ENCODE results near the gene GALNT17. TPM values are rescaled to one million over a fixed set of nuclear protein-coding genes. Genes with fewer than 3 reads are reported as not detected.

Gene GALNT17
- polyA plus RNA-seq, 3 donors, result 3.3 to 5.7 (median 4.0) TPM

DNA sequence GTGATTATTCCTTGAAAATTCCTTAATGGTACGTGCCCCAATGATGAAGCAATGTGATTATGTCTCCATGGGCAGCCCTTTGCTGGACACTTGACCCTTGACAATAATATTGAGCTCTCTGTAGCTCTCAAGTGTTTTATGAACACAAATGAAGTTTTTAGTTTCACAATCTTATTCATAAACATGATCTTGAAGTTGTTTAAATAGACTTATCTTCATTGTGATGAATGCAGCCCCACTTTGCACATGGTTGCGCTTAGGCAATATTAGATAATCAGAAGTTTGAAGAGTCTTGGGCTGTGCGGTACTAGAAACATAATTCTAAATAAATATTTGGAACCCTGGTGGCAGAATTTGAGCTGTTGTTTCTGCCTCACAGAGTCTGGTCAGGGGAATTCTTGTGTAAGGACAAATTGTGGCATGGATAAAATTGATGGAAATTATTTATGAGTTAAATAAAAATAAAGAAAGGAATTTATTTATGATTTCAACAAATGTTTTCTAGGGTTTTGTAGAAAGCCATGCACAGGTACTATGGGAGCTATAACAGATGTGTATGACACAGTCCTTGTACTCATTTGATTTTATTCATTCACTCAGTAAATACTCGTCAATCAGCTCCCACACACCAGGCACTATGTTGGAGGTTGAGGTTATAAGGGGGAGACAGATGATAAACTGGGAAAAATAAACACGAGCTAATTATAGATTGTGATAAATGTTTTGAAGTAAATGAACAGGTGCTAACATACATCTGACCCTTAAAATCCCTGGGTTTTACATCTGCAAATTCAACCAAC, 217.9 kb downstream of the GALNT17 start:
- DNase-seq (ENCODE audit: extremely low read depth in 1 of 11, low read depth in 9 of 11, low spot score in 4 of 11), result no peak

GRCh38 chr7:71350680-71351079, 218.7 kb downstream of the GALNT17 start:
- DNase-seq (ENCODE audit: extremely low read depth in 1 of 11, low read depth in 9 of 11, low spot score in 4 of 11), result no peak

GRCh38 chr7:71354716-71355115, 222.8 kb downstream of the GALNT17 start:
- DNase-seq (ENCODE audit: extremely low read depth in 1 of 11, low read depth in 9 of 11, low spot score in 4 of 11), result no peak

DNA sequence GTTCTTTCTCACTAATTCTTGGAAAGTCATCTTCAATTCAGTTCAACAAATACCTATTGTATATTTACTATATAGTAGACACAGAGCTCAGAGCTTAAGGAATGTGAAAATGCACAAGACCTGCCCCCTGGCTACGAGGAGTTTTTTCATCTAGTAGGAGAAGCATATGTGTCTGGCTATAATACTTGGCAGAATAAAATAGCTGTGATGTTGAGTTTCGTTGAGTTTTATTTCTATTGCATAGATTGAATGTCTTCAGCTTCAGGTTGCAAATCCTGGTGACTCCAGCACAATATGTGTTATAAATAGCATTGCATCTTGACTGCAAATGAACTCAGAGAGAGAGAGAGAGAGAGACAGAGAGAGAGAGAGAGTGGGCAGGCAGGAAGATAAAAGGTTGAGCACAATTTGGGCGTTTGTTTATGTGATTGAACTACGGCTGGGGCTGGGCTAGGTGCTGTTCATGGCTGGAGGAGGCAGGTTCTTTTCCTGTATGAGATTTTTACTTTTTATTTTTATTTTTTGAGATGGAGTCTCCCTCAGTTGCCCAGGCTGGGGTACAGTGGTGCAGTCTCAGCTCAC, 229.6 kb downstream of the GALNT17 start:
- DNase-seq (ENCODE audit: extremely low read depth in 1 of 11, low read depth in 9 of 11, low spot score in 4 of 11), result no peak

- DNase-seq (ENCODE audit: extremely low read depth in 1 of 11, low read depth in 9 of 11, low spot score in 4 of 11), result no peak
Measured at GRCh38 chr7:71362240-71362639, 230.3 kb downstream of the GALNT17 start.

DNA sequence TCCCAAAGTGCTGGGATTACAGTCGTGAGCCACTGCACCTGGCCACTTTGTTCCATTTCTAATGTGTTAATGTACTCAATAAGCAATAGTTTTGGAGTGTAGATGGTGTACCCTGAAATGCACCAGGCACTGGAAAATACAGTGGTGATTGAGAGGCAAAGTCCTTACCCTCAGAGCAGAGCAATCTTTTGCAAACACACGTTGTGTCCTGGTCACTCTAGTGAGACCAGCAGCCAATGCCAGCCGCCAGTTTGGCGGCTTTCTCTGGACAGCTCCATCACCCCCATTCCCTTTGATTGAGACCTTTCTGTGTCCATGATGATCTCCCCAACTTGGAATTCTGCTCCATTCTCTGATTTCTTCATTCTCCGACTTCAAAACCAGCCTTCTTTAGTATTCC, 231.3 kb downstream of the GALNT17 start:
- no peak for DNase-seq (ENCODE audit: extremely low read depth in 1 of 11, low read depth in 9 of 11, low spot score in 4 of 11)

GRCh38 chr7:71363627-71364026, 231.7 kb downstream of the GALNT17 start:
- DNase-seq (ENCODE audit: extremely low read depth in 1 of 11, low read depth in 9 of 11, low spot score in 4 of 11), result no peak

DNA sequence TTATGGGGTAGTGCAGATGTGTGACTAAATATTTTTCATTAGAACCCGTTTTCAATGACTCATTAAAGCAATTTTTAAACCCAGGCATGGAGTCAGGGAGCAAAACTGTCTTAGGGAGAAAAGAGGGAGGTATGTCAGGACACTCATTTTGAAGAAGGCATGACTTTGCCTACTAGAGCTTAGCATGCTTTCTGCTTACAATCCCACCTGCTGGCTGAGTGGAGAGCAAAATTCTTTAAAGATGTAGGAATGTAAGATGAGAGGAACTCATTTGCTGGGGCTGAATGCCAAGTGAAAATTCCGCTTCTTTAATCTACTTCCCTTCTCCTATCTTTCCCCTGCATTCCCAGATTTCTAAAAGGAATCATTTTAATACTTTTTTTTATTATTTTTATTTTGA, 232.6 kb downstream of the GALNT17 start:
- no peak for DNase-seq (ENCODE audit: extremely low read depth in 1 of 11, low read depth in 9 of 11, low spot score in 4 of 11)

DNA sequence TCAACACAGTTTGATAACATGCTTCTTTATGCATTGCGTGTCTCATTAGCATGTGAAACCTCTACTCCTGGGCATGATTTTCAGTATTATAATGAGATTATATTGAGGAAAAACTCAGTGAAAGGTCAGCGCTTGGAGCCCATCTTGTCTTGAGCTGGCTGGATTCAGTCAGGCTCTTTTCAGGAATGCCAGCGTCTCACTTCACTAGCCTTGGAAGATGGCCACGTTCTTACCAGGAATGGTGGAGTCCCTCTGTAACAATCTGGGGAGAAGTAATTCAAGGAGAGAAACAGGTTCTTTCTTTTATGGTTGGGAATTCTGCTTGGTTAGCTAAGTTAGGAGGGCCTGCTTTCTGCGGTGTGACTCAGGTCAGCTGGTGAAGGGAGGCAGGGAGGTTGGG, 241.0 kb downstream of the GALNT17 start:
- no peak for DNase-seq (ENCODE audit: extremely low read depth in 1 of 11, low read depth in 9 of 11, low spot score in 4 of 11)

DNA sequence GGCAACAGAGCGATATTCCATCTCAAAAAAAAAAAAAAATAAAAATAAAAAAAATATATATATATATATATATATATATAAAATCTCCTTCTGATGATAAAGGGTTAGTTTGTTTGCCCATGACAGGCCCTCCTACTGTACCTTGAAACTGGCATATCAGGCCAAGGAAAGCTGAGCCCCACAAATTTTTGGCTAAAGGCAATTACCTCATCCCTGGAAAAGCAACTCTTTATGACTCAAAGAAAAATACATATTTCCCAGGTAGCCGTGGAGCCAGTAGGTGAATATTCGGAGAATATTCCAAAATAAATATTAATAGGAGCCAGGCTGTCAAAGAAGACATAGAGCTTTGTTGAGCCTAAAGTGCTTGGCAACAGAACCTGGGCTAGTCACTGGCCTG, 245.1 kb downstream of the GALNT17 start:
- no peak for DNase-seq (ENCODE audit: extremely low read depth in 1 of 11, low read depth in 9 of 11, low spot score in 4 of 11)

- no peak for DNase-seq (ENCODE audit: extremely low read depth in 1 of 11, low read depth in 9 of 11, low spot score in 4 of 11)
Measured at GRCh38 chr7:71377469-71377868, 245.5 kb downstream of the GALNT17 start.

DNA sequence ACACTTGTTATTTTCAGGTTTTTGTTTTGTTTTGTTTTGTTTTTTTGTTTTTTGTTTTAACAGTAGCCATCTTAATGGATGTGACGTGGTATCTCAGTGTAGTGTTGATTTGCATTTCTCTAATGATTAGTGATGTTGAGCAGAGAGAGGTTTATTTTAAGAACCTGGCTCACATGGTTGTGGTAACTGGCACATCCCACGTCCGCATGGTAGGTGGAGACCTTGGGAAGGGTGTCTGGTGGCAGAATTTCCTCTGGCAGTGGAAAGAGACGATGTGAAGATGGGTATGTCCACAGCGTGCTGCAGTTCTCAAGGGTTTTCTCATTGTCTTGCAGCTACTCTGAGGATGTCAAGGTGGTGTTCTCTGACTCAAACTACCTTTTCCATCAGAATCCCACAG, 252.2 kb downstream of the GALNT17 start:
- no peak for DNase-seq (ENCODE audit: extremely low read depth in 1 of 11, low read depth in 9 of 11, low spot score in 4 of 11)

- DNase-seq (ENCODE audit: extremely low read depth in 1 of 11, low read depth in 9 of 11, low spot score in 4 of 11), result peak in 1 of 11 donors; percentile 3
Measured at GRCh38 chr7:71385330-71385729, 253.4 kb downstream of the GALNT17 start.

- DNase-seq (ENCODE audit: extremely low read depth in 1 of 11, low read depth in 9 of 11, low spot score in 4 of 11), result no peak
Measured at GRCh38 chr7:71386152-71386785, 254.3 kb downstream of the GALNT17 start.

GRCh38 chr7:71388181-71388580, 256.2 kb downstream of the GALNT17 start:
- no peak for DNase-seq (ENCODE audit: extremely low read depth in 1 of 11, low read depth in 9 of 11, low spot score in 4 of 11)

DNA sequence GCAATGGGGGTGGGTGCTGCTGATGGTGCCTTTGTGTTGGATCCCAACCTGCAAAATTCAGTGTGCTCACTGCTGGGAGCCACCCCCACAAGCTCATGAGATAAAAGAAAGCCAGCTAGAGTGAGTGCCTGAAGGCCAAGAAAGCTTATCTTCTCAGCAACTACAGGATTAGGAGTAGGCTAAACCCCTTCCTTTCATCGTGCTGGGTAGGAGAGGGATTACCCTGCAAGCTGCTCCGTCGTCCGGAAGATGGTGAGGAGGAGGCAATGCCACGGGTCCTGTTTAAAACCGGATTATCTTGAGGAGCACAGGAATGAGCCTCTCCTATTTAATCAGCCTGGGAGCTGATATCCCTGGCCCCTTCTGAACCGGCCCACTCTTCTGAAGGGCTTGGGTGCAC, 258.0 kb downstream of the GALNT17 start:
- no peak for DNase-seq (ENCODE audit: extremely low read depth in 1 of 11, low read depth in 9 of 11, low spot score in 4 of 11)

GRCh38 chr7:71393661-71394060, 261.7 kb downstream of the GALNT17 start:
- DNase-seq (ENCODE audit: extremely low read depth in 1 of 11, low read depth in 9 of 11, low spot score in 4 of 11), result no peak

- no peak for DNase-seq (ENCODE audit: extremely low read depth in 1 of 11, low read depth in 9 of 11, low spot score in 4 of 11)
Measured at GRCh38 chr7:71402684-71403083, 270.7 kb downstream of the GALNT17 start.

- DNase-seq (ENCODE audit: extremely low read depth in 1 of 11, low read depth in 9 of 11, low spot score in 4 of 11), result no peak
Measured at GRCh38 chr7:71403202-71403946, 271.4 kb downstream of the GALNT17 start.
